Measurements from ENCODE around the gene INSYN2A.

The INSYN2A gene

GRCh38 chr10:127196282-127197153 is at the start of gene INSYN2A:
INSYN2A (minus strand) TSS chr10:127196591; CDS start chr10:127176395, 20,196 bp downstream.
- DNase-seq: no peak

DNA sequence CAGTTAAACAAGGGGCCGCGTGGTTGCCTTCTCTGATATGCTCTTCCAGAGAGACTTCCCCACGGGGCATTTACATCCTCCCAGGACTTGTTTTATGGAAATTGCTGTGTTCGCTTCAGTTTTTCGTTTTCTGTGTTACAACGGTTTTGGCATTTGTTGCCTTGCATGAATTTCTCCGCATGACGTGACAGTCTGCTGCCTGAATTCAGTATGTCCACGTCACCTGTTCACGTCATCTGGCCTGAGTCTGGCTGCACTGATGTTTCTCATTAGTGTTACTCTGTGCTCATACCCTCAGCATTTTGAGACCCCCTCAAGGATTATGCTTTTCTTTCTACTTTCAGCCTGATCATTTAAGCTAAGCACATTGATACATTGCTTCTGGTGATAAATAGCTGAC is 49.1 kb upstream of the INSYN2A start:
- DNase-seq: no peak

DNA sequence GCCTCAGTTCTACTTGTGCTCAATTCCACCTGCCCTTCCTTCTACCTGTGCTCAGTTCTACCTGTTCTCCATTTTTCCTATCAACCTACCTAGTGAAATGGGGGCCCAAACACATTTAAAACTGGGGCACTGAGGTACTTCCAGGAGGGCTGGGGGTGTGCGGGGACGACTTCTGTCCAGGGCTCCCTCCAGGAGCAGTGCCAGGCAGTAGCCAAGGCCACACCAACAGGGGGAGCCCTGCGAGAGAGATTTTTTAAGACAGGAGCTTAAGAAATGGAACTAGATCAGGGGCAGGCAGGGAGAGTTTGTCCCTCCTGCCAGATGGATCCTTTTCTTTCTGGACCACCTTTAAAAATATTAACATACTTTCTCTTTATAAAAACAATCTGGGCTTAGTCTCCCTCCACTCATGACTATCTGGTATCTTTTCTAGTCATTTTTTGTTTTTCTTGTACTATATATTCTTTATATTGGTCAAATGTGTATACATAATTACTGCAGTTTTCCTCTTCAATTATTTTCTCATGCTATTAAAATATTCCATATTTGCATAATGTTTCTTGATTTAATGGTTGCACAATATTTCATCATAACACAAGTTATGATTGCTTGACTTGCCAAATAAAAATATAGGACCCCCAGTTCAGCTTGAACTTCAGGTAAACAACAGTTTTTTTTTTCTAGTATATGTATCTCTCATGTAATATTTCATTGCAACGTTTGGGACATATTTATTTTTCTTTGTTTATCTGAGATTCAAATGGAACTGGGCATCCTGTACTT is 47.3 kb upstream of the INSYN2A start:
- no peak for DNase-seq

GRCh38 chr10:127242914-127243313 is 46.5 kb upstream of the INSYN2A start:
- DNase-seq: no peak

DNA sequence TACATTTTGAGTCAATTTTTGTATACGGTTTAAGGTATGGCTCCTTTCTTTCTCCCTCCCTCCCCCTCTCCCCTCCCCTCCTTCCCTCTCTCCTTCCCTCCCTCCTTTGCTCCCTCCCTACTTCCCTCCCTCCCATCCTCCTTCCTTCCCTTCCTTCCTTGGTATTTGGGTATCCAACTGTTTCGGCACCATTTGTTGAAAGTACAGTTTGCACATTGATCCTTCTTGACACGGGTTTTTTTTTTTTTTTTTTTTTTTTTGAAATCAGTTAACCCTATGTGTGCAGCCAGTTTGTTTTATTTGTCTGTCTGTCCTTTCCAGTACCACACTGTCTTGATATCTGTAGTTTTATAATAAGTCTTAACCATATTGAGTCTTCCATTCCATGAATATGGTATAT is 39.9 kb upstream of the INSYN2A start:
- no peak for DNase-seq

DNA sequence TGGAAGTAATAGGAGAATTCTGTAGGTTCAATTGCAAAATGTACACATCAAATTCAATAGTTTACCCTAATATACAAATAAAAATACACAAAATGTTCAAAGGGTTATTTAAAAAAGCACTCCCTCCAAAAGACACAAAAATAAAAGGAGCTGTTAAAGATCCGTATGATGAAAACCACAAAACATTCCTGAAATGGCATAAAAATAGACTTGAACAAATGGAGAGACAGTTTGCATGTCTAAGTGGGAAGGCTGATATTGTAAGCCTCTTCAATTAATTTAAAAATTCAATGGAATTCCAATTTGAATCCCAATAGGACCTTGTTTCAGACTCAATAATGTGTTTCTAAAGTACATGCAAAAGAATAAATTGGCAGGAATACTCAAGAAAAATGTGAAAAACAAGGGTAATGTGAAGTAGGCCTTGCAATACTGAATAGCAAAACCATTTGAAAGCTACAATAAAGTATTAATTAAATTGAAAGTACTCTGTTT is 38.0 kb upstream of the INSYN2A start:
- DNase-seq: no peak

DNA sequence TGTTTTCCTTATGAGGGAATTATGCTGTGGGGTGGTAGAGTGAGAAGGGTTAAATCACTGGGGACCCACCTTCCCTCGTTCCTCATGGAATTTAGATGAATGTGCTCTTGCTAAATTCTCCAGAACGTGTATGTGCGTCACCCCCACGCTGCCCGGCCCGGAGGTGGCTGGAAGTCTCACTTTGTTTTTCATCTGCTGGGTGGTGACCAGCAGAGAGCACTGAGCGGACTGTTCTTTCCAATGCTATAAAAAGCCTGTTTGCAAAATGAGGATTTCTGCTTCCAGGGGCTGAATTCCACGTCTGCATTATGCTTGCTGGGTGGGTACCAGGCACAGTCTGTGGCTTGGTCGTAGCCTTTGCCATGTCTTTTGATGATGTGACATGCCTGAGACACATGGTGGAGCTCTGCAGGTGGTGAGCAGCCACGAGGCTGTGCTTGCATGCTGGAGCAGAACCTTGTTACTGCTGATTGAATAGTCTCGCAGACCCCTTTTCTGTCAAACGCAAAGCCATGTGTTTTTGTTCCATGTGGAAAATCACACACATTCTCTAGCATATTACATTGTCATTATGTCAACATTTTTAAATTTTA is 31.9 kb upstream of the INSYN2A start:
- no peak for DNase-seq

DNA sequence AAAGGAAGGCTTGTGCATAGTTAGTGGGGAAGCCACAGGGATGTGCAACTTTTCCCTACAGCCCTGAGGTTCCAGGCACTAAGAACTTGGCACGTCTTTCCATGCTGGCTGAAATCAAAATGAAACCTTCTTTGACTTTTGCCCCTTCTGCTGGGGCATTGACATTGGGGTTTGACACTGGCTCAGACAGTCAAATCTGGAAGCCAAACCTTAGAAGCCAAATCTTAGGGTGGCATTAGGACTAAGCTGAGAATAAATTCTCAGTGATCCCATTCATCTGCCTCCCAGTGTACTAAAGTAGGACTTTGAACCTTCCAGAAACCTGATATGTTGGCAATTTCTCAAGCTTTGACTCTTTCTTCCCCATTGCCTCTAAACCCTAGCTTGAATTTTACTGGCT is 31.3 kb upstream of the INSYN2A start:
- no peak for DNase-seq

DNA sequence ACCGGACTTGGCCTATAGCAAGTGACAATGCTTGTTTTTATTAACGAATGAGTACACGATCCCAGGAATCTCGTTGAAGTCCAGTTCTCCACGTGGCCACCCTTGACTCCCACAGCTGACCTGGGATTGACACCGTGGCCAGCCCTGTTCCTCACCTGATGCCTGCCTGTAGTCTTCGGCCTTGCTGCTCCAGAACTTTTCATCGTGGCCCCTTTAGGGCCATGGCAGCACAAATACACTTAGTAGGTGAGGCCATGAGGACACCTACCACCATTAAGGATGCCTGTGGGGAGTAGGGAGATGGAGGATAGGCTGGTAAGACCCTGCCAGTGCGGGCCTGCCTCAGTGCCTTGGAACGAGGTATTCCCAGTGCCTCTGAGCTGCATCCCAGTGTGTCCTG is 30.6 kb upstream of the INSYN2A start:
- DNase-seq: no peak

DNA sequence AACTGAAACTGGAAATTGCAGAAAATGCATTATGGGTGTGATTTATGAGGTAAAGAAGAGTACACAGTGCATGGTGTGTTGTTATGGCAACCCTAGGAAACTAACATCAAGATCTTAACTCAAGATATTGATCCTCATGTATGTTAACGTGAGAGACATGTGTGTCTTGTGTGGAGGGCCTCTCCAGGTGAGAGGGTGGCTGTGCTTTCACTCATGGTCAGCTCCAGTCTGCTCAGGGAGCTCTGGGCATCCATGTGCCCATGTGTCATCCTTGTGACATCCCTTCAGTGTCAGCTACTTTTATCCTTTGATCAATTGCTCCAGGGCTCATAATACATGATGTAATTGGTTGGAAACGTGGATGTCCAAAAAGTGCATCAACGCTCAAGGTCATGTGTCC is 24.9 kb upstream of the INSYN2A start:
- no peak for DNase-seq

- no peak for DNase-seq
Measured at GRCh38 chr10:127218658-127219057, 22.3 kb upstream of the INSYN2A start.

GRCh38 chr10:127216786-127217185 is 20.4 kb upstream of the INSYN2A start:
- no peak for DNase-seq

- no peak for DNase-seq
Measured at GRCh38 chr10:127216274-127216673, 19.9 kb upstream of the INSYN2A start.

DNA sequence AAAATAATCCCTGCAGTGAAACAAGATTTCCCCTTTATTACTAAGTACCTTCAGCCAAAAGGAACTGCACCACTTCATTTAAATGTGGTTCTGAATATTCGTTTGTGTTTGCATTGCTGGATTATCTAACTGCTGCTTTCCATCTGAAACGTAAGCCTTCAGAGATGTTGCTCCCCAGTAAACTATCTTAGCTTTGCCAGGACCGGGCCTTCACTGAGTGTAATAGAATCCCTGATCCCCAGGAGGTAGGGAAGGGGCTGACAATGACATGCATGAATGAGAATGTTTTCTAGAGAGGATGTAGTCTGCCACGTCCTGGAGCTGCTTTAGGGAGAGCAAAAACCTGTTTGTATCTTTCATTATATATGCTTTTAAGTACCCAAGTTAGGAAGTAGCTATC is 19.5 kb upstream of the INSYN2A start:
- no peak for DNase-seq

DNA sequence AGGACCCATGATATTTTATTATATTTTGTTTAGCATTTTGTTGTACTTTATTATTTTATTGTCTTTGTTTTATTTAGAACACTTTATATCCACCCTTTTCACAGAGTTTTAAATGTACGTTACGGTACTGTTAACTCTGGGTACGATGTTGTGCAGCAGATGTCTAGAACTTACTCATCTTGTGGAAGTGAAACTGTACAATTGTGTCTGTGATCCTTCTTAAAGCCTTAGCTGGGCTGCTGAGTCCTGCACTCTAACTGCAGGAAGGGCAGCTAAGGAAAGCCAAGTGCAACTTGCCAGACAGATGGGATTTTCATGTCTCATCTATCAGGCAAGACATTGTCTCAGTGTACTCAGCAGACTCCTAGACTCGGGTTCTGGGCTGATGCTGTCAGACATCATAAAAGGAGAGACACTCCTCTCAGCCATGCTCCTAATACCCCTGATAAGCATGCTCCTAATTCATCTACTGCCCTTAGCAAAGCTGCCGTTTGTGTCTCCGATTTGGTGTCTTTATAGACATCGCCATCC is 14.6 kb upstream of the INSYN2A start:
- DNase-seq: no peak

DNA sequence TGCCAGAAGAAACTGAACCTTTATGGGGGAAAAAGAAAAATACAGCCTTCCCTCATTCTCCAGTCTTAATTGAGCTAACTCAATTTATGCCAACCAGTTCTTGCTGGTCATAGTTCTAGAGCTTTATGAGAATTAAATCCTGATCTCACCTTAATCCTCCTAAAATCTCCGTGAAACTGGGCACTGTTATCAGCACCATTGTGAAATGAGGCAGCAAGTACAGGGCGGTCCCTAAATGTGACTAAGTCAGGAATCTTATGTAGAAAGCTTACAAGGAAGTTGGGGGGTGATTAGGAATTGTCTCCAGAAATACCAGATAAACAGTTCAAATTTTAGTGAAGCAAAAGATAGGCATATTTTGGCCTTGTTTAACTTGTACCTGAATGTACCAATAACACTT is 10.7 kb upstream of the INSYN2A start:
- no peak for DNase-seq

DNA sequence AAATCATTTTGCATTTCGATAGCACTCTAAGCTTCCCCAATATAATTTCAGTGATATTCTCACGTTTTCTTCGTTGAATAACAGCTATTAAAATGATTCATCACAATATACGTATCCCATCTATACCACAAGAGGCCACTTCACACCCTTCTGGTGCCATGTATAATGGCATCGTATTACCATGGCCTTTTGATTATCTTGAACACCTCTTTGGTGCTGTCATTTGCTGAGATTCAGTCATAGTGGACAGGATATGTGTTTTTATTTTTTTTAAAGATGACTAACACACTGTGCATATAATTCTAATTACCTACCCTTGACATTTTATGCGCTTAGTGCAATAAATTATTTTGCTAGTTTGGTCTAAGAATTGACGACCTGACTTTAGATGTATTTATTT is 6.7 kb upstream of the INSYN2A start:
- DNase-seq: no peak

DNA sequence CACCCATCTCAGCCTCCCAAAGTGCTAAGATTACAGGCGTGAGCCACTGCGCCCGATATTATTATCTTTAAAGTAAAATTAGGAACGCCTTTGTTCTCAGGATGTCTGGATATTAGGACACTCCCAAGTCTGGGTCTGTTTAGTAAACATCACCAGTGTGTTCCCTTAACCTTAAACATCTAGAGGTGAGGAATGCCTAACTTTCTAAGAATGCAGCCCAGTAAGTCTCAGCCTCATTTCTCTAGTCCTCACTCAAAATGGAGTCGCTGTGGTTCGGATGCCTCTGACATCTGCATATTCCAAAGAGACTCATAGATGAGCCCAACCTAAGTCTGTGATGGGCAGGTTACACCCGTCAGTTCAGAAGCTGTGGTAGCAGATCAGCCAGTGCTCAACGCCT is 4.3 kb upstream of the INSYN2A start:
- DNase-seq: no peak

DNA sequence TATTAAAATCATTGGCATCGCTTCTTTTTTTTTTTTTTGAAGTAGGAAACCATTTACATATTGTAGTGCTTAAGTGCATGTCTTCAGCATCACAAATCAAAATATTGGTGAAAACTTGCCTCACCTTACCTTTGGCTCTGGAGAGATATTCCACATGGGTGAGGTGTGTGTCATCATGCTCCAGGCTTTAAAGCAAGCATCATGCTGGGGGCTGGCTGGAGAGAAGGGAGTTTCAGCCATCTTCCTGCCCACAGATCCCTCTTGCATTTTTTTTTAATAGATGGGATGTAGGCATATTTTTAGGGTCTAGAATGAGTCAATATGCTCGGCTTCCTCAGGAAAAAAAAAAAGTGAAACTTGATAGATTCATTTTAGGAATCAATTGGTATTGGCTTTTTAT is 2.3 kb upstream of the INSYN2A start:
- DNase-seq: no peak

GRCh38 chr10:127198307-127198706 is 1.9 kb upstream of the INSYN2A start:
- DNase-seq: no peak

DNA sequence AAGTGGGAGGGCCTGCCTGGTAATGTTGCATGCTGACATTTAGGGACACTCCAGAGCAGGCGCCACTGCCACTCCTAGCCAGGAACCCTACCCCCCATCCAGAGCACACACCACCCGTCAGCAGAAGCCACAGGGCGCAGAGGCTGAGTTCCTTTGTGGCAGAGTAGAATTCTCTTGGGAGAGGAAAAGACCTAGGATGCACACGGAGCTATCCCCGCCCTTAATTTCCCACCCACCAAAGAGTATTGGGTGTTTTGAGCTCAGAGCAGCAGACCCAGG is 702 bp upstream of the INSYN2A start:
- DNase-seq: no peak

DNA sequence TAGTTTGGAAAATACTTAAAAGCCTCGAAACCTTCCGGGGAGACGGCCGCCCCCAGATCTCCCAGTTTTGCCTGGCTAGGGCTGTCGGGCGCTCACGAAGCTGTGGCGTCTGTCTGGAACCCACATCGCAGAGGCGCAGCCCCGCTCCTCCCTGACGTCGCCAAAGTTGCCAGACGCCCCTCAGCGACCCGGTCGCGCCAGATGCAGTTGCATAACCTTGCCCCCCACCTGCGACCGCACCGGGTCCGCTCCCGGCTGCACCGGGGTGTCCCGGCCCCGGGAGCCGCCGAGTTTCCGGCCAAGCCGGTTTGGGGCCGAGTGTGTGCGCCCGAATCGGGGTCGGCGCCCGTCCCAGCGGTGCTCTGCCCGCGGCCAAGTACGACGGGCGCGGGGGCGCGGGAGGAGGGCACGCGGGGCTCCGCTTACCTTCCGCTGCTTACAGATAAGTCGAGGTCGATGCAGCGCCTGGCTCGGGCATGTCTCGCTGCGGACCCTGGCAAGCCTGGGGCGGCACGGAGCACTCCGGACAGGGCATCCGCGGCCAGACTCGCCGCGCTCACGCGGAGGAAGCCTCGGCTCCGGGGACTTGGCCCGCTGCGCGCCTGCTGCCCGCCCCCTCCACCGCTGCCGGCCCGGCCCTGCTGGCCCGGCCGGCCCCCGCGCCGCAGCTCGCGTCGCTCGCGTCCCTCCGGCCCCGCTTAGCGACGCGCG is 665 bp downstream of the INSYN2A start:
- DNase-seq: no peak

- no peak for DNase-seq
Measured at GRCh38 chr10:127195041-127195506, 1.3 kb downstream of the INSYN2A start.
